ENCODE measurements around the gene POU6F1.

The POU6F1 gene

DNA sequence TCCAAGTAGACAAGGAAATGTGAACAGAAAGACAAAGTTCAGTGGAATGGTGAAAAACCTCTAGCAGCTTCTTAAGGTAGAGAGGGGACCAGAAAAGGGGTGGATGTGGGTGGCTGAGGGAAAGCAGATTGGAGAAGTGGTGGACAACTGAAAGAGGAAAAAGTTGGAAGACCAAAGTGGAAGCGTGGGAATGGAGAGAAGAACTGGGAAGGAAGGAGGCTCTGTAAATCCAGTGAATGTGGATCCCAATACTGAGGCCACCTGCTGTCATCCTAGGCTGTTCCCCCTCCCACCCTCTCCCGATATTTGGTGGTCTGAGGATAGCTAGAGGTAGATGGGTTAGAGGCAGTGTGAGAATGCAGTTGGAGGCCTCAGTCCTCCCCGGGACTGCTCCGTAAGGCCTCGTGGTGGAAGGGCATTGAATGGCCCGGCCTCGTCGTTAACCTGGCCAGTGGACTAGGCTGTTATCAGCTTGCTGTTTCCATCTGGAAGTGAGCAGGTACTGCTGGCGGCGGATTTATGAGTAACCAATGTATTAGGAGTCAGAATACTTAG lies 822 bp upstream of the POU6F1 start:
- Histone ChIP-seq H3K4me3 (ENCODE audit: low read length) (peak overlapping the region; percentile 81), H3K4me2 (ENCODE audit: low read length) (peak overlapping the region; percentile 97), H2AFZ (ENCODE audit: low read depth, low read length) (peak overlapping the region; percentile 71), H3K9ac (ENCODE audit: low read length) (peak overlapping the region; percentile 80), H3K27me3 (ENCODE audit: low read depth, low read length) (no peaks in the 10 kb centered on the region), H3K27ac (ENCODE audit: low read length) (peak overlapping the region; percentile 53), H3K79me2 (ENCODE audit: low read length) (no peaks in the 10 kb centered on the region), H3K4me1 (ENCODE audit: low read length) (peaks cover 13% of the 10 kb centered on the region), H3K9me3 (ENCODE audit: insufficient read depth, low read length) (no peaks in the 10 kb centered on the region), H4K20me1 (ENCODE audit: insufficient read depth, low read length) (no peaks in the 10 kb centered on the region), H3K36me3 (replicated peaks; ENCODE audit: low read depth, low read length) (no peaks in the 10 kb centered on the region)
- no peak for TF ChIP-seq EZH2phosphoT487 (IDR thresholded peaks at IDR 0.05; ENCODE audit: low read depth)
- TF ChIP-seq, protein P1, sequence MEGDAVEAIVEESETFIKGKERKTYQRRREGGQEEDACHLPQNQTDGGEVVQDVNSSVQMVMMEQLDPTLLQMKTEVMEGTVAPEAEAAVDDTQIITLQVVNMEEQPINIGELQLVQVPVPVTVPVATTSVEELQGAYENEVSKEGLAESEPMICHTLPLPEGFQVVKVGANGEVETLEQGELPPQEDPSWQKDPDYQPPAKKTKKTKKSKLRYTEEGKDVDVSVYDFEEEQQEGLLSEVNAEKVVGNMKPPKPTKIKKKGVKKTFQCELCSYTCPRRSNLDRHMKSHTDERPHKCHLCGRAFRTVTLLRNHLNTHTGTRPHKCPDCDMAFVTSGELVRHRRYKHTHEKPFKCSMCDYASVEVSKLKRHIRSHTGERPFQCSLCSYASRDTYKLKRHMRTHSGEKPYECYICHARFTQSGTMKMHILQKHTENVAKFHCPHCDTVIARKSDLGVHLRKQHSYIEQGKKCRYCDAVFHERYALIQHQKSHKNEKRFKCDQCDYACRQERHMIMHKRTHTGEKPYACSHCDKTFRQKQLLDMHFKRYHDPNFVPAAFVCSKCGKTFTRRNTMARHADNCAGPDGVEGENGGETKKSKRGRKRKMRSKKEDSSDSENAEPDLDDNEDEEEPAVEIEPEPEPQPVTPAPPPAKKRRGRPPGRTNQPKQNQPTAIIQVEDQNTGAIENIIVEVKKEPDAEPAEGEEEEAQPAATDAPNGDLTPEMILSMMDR (IDR thresholded peaks at IDR 0.05; ENCODE audit: low read depth, low read length) = no peak

DNA sequence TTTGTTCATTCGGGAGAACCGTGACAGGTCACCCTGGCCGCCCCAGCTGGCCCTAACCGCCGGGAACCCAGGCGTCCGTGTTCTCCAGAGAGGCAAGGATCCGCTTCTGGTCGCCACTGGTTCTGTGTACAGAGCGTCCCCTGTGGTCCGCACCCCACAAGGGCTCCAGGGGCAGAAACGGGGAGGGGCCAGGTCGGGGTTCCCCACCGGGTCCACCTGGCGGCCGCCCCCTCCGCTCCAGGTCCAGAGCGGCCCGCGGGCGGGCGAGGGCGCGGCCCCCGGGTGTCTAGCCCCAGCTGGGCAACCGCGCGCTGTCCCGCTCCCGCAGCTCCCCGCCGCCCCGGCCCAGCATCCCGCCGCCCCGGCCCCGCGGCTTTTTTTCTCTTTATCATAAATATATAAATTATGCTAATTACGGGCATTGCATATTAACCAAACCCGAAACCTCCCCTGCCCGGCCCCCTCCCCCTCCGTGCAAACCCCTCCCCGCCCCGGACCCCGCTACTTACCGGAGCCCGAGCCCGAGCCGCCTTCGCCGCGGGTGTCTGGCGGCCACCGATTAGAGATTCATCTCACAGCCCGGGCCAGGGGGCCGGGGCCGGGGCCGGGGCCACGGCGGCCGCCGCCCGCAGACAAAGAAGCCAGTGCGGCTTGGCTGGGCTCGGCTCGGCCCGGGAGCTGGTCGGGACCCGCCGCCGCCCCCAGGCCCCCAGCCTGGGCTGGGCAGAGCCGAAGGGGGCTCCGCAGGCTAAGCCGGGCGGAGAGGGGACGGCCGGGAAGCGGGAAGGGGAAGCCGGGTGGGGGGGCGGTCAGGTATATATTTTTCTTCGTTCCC lies 512 bp downstream of the POU6F1 start:
- no peaks in the 10 kb centered on the region for H3K79me2 ChIP-seq (ENCODE audit: low read length)
- H3K36me3 ChIP-seq (replicated peaks; ENCODE audit: low read depth, low read length) = no peaks in the 10 kb centered on the region
- peak overlapping the region; percentile 53; the same call in 1 of the 2 replicates for H3K27ac ChIP-seq (ENCODE audit: low read length)
- no peaks in the 10 kb centered on the region for H3K9me3 ChIP-seq (ENCODE audit: insufficient read depth, low read length)
- no peaks in the 10 kb centered on the region for H3K27me3 ChIP-seq (ENCODE audit: low read depth, low read length)
- H3K4me3 ChIP-seq (ENCODE audit: low read length) = peak overlapping the region; percentile 81
- no peaks in the 10 kb centered on the region for H4K20me1 ChIP-seq (ENCODE audit: insufficient read depth, low read length)
- 0 out of 2 replicates have a peak overlapping the region, but pooled peaks have one; percentile 71 for H2AFZ ChIP-seq (ENCODE audit: low read depth, low read length)
- TF ChIP-seq EZH2phosphoT487 (IDR thresholded peaks at IDR 0.05; ENCODE audit: low read depth) = no peak
- TF ChIP-seq, protein P1 (IDR thresholded peaks at IDR 0.05; ENCODE audit: low read depth, low read length) = peak; percentile 43
- peak overlapping the region; percentile 80 for H3K9ac ChIP-seq (ENCODE audit: low read length)
- H3K4me2 ChIP-seq (ENCODE audit: low read length) = peak overlapping the region; percentile 97
- H3K4me1 ChIP-seq (ENCODE audit: low read length) = peaks cover 13% of the 10 kb centered on the region

DNA sequence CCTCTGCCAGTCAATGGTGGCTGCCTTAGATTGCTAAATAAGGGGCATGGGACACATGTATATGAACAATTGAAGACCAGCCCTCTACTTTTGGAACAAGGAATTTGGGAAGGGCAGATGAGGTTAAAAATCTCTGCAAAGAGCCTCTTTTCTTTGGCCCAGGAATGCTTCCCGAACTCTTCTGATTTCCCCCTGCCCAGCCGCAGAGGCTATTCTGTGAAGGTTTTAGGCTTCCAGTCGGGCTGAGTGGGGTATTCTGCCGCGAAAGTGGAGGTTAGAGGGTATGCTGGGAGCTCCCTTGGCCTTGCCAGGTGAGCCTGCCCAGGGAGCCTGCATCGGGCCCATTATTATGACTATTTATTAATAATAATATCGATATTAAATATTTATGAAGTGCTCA lies 1.2 kb downstream of the POU6F1 start:
- no peak for TF ChIP-seq EZH2phosphoT487 (IDR thresholded peaks at IDR 0.05; ENCODE audit: low read depth)
- TF ChIP-seq, protein P1 (IDR thresholded peaks at IDR 0.05; ENCODE audit: low read depth, low read length) = no peak
- no peak overlapping the region for H2AFZ ChIP-seq (ENCODE audit: low read depth, low read length)
- no peaks in the 10 kb centered on the region for H3K9me3 ChIP-seq (ENCODE audit: insufficient read depth, low read length)
- no peaks in the 10 kb centered on the region for H3K27me3 ChIP-seq (ENCODE audit: low read depth, low read length)
- no peaks in the 10 kb centered on the region for H3K36me3 ChIP-seq (replicated peaks; ENCODE audit: low read depth, low read length)
- peak overlapping the region; percentile 81 for H3K4me3 ChIP-seq (ENCODE audit: low read length)
- H3K27ac ChIP-seq (ENCODE audit: low read length) = no peak overlapping the region
- peak overlapping the region; percentile 97; the same call in 1 of the 2 replicates for H3K4me2 ChIP-seq (ENCODE audit: low read length)
- no peaks in the 10 kb centered on the region for H3K79me2 ChIP-seq (ENCODE audit: low read length)
- peaks cover 13% of the 10 kb centered on the region for H3K4me1 ChIP-seq (ENCODE audit: low read length)
- H3K9ac ChIP-seq (ENCODE audit: low read length) = no peak overlapping the region
- H4K20me1 ChIP-seq (ENCODE audit: insufficient read depth, low read length) = no peaks in the 10 kb centered on the region

DNA sequence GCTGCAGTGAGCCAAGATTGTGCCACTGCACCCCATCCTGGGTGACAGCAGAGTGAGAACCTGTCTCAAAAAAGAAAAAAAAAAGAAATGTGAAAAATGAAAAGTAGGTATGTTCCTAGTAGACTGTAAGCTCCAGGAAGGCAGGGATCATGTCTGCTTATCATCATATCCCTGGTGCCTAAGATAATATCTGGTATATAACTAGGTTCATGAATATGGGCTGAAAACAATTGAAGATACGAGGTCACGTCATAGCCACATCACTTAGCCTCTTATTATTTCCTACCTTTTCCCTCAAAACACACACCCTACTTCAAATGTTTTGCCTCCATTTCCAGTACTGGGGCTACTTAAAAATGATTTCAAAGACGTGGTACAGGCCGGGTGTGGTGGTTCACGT lies 3.0 kb downstream of the POU6F1 start:
- H3K9ac ChIP-seq (ENCODE audit: low read length) = no peak overlapping the region
- no peaks in the 10 kb centered on the region for H3K27me3 ChIP-seq (ENCODE audit: low read depth, low read length)
- no peaks in the 10 kb centered on the region for H3K36me3 ChIP-seq (replicated peaks; ENCODE audit: low read depth, low read length)
- H3K9me3 ChIP-seq (ENCODE audit: insufficient read depth, low read length) = no peaks in the 10 kb centered on the region
- no peak overlapping the region for H2AFZ ChIP-seq (ENCODE audit: low read depth, low read length)
- H3K27ac ChIP-seq (ENCODE audit: low read length) = no peak overlapping the region
- H3K4me1 ChIP-seq (ENCODE audit: low read length) = peaks cover 13% of the 10 kb centered on the region
- no peaks in the 10 kb centered on the region for H3K79me2 ChIP-seq (ENCODE audit: low read length)
- H4K20me1 ChIP-seq (ENCODE audit: insufficient read depth, low read length) = no peaks in the 10 kb centered on the region
- H3K4me2 ChIP-seq (ENCODE audit: low read length) = no peak overlapping the region
- no peak overlapping the region for H3K4me3 ChIP-seq (ENCODE audit: low read length)
- TF ChIP-seq, protein P1 (IDR thresholded peaks at IDR 0.05; ENCODE audit: low read depth, low read length) = no peak
